Right forelimb (tissue), 1 donor: ENCODE results near the gene IGFBP1.
A peak's percentile ranks its signal among the peaks of the same experiment; 100 is the strongest.

Source experiments
- DNase-seq: peaks from one replicate; pipeline ENCODE4 v3.0.0-alpha.2; 2018

Gene IGFBP1

GRCh38 chr7:45909561-45909960, 21.3 kb downstream of the IGFBP1 start:
- no peak for DNase-seq

- DNase-seq, result no peak
These were observed 22.6 kb downstream of the IGFBP1 start for GRCh38 chr7:45910855-45911254.

GRCh38 chr7:45911311-45911710, 23.0 kb downstream of the IGFBP1 start:
- no peak for DNase-seq

GRCh38 chr7:45912972-45913371, 24.7 kb downstream of the IGFBP1 start:
- no peak for DNase-seq

- DNase-seq, result no peak
These were observed 26.6 kb downstream of the IGFBP1 start for GRCh38 chr7:45914911-45915310.

- no peak for DNase-seq
These were observed 27.3 kb downstream of the IGFBP1 start for GRCh38 chr7:45915606-45916005.

GRCh38 chr7:45917064-45917463, 28.8 kb downstream of the IGFBP1 start:
- DNase-seq, result no peak

- DNase-seq, result peak; percentile 90
These were observed 29.4 kb downstream of the IGFBP1 start for GRCh38 chr7:45917658-45918057.

GRCh38 chr7:45918556-45918955, 30.3 kb downstream of the IGFBP1 start:
- no peak for DNase-seq

- DNase-seq, result no peak
These were observed 31.0 kb downstream of the IGFBP1 start for GRCh38 chr7:45919231-45919784.

- DNase-seq, result no peak
These were observed 31.7 kb downstream of the IGFBP1 start for GRCh38 chr7:45919993-45920459.

- DNase-seq, result peak; percentile 82
These were observed 32.5 kb downstream of the IGFBP1 start, which contains the start of gene IGFBP3 for GRCh38 chr7:45920502-45921380. Gene IGFBP3 (minus strand): TSS chr7:45921272. CDS start chr7:45921140, 132 bp downstream.

GRCh38 chr7:45921381-45921698, 33.1 kb downstream of the IGFBP1 start:
- no peak for DNase-seq

GRCh38 chr7:45921699-45922519, 33.6 kb downstream of the IGFBP1 start:
- DNase-seq, result peak; percentile 89

GRCh38 chr7:45922810-45923209, 34.5 kb downstream of the IGFBP1 start:
- no peak for DNase-seq

- DNase-seq, result peak; percentile 88
These were observed 35.0 kb downstream of the IGFBP1 start for GRCh38 chr7:45923290-45923689.

GRCh38 chr7:45923818-45924217, 35.5 kb downstream of the IGFBP1 start:
- DNase-seq, result no peak

- no peak for DNase-seq
These were observed 36.0 kb downstream of the IGFBP1 start for GRCh38 chr7:45924283-45924682.

GRCh38 chr7:45927721-45928120, 39.4 kb downstream of the IGFBP1 start:
- DNase-seq, result no peak

- DNase-seq, result no peak
These were observed 42.7 kb downstream of the IGFBP1 start for GRCh38 chr7:45930967-45931366.

- no peak for DNase-seq
These were observed 49.0 kb downstream of the IGFBP1 start for GRCh38 chr7:45937301-45937700.

- DNase-seq, result no peak
These were observed 49.6 kb downstream of the IGFBP1 start for GRCh38 chr7:45937862-45938261.

GRCh38 chr7:45938626-45939302, 50.5 kb downstream of the IGFBP1 start:
- DNase-seq, result no peak
